K562 (cell line): ENCODE data around the gene HSD17B1. TPM values are rescaled to one million over a fixed set of nuclear protein-coding genes. Genes with fewer than 3 reads are reported as not detected.

Experiments used
- ATF1 ChIP-seq, 2 experiments: fragments of 450-650 bp in 1 of 2; IDR thresholded peaks; 2 replicates each; pipeline ENCODE4 v1.6.1; 2016; ENCODE audit warnings: missing compliant biosample characterization in 1 of 2, missing genetic modification characterization in 1 of 2
- EP400 ChIP-seq: fragments of 450-650 bp; IDR thresholded peaks from 2 replicates; pipeline ENCODE4 v1.6.1; 2017; ENCODE audit warnings: antibody characterized with exemption, mild to moderate bottlenecking, moderate library complexity
- ESRRB ChIP-seq: fragments of 250-450 bp; sonication (Bioruptor Pico); IDR thresholded peaks from 2 replicates; pipeline ENCODE4 v1.5.0; 2020; ENCODE audit warnings: mild to moderate bottlenecking, moderate library complexity, borderline replicate concordance
- ETS1 ChIP-seq: conservative IDR thresholded peaks from 2 replicates; pipeline ENCODE4 v1.6.1; 2011; ENCODE audit warnings: low read depth, mild to moderate bottlenecking, low read length; ENCODE audit not compliant: control insufficient read depth
- HLTF ChIP-seq: fragments of 450-650 bp; IDR thresholded peaks from 2 replicates; pipeline ENCODE4 v1.6.1; 2016
- HOXB6 ChIP-seq: fragments of 250-450 bp; sonication (Bioruptor Pico); IDR thresholded peaks from 2 replicates; pipeline ENCODE4 v1.5.1; 2022; ENCODE audit warnings: mild to moderate bottlenecking, borderline replicate concordance
- KAT7 ChIP-seq: sonication (generic); formaldehyde crosslinking; IDR thresholded peaks from 2 replicates; pipeline ENCODE4 v1.8.0; 2022; ENCODE audit warnings: missing genetic modification reagents, mild to moderate bottlenecking, borderline replicate concordance
- NEUROD1 ChIP-seq: fragments of 150-350 bp; IDR thresholded peaks from 2 replicates; pipeline ENCODE4 v1.6.1; 2014; ENCODE audit warnings: borderline replicate concordance, low read length, low read depth; ENCODE audit not compliant: partially characterized antibody
- POLR2B ChIP-seq: fragments of 450-650 bp; IDR thresholded peaks from 2 replicates; pipeline ENCODE4 v1.6.1; 2018; ENCODE audit warnings: low read depth; ENCODE audit not compliant: partially characterized antibody
- RBFOX2 ChIP-seq: fragments of 200-400 bp; formaldehyde crosslinking; IDR thresholded peaks from 2 replicates; pipeline ENCODE4 v1.6.1; 2017; ENCODE audit warnings: low read depth, mild to moderate bottlenecking, low read length, moderate library complexity
- SRF ChIP-seq, 2 experiments: fragments of 250-450, 450-650 bp in 1 of 2; sonication (Bioruptor Pico) in 1 of 2; sonication (generic) in 1 of 2; formaldehyde crosslinking; IDR thresholded peaks; 2 replicates each; pipeline versions ENCODE4 v1.5.0 to v1.5.1; 2020 to 2022; ENCODE audit warnings: mild to moderate bottlenecking in 1 of 2, missing genetic modification reagents in 1 of 2
- TEAD4 ChIP-seq, 2 experiments: sonication (generic) in 1 of 2; formaldehyde crosslinking in 1 of 2; IDR thresholded peaks; 2 replicates each; pipeline versions ENCODE4 v1.6.1 to v1.8.0; 2012 to 2022; ENCODE audit warnings: borderline replicate concordance in 1 of 2, inconsistent platforms in 1 of 2, low read length in 1 of 2, mild to moderate bottlenecking in 1 of 2, missing genetic modification reagents in 1 of 2
- USF2 ChIP-seq: sonication (generic); formaldehyde crosslinking; IDR thresholded peaks from 2 replicates; pipeline ENCODE4 v1.5.0; 2020; ENCODE audit warnings: missing genetic modification reagents
- polyA plus RNA-seq, 8 experiments: library from polyadenylated mRNA; depleted of rRNA in 4 of 8; stranded (reverse) in 5 of 8; unstranded in 3 of 8; fragments of >200 nt; fragmentation: Nextera tagmentation in 2 of 8; fragmentation: Illumina TruSeq in 1 of 8; extraction: Ambion mirVana in 2 of 8; extraction: Trizol in 1 of 8; gene quantifications; 2 replicates each; pipeline versions ENCODE4 v1.2.1 to v1.2.3, GENCODE V29; 2011 to 2014; ENCODE audit warnings: inconsistent platforms in 1 of 8, missing spikeins in 1 of 8
- total RNA-seq, 7 experiments: library from RNA; depleted of rRNA in 6 of 7; stranded (reverse); fragments of >200 nt in 6 of 7; fragmentation: Illumina TruSeq in 2 of 7; extraction: Trizol in 2 of 7; gene quantifications; 2 replicates each; pipeline versions ENCODE4 v1.2.1 to v1.2.3, GENCODE V29; 2011 to 2021; ENCODE audit warnings: low replicate concordance in 1 of 7
- TF ChIP-seq, protein P1 (sequence below), 2 experiments: IDR thresholded peaks; 2 replicates each; pipeline ENCODE4 v1.6.1; 2011; ENCODE audit warnings: borderline replicate concordance in 1 of 2, control low read depth in 1 of 2, low read depth in 1 of 2, low read length in 1 of 2, mild to moderate bottlenecking in 1 of 2, mixed read lengths in 1 of 2, moderate library complexity in 1 of 2; ENCODE audit not compliant: insufficient read depth in 1 of 2, insufficient read length in 1 of 2, poor library complexity in 1 of 2, severe bottlenecking in 1 of 2; ENCODE audit errors: extremely low read depth in 1 of 2
- TF ChIP-seq, protein P2 (sequence below), 2 experiments: fragments of 450-650 bp; conservative IDR thresholded peaks; 2 replicates each; pipeline ENCODE4 v1.6.1; 2017; ENCODE audit warnings: mild to moderate bottlenecking in 2 of 2, moderate library complexity in 2 of 2
- TF ChIP-seq, protein P3 (sequence below): IDR thresholded peaks from 2 replicates; pipeline ENCODE4 v1.6.1; 2011; ENCODE audit warnings: borderline replicate concordance, low read depth, mild to moderate bottlenecking, moderate library complexity, low read length; ENCODE audit not compliant: insufficient read depth, poor library complexity, severe bottlenecking

The HSD17B1 gene
- total and polyA plus RNA-seq, 9 of the 15 experiments (the other 6 are each of a cell fraction or from before 2014, with no cell fraction given): 0.55 to 21.1 (median 3.6) TPM

- TF ChIP-seq ETS1 (peak; percentile 64; the same call in 1 of the 2 replicates), RBFOX2 (peak; percentile 96), SRF (CRISPR knock-in tag; IDR thresholded peaks at IDR 0.05) (peak in 1 of 2 experiments; percentile 81; a peak in 2 of 4 replicates), HLTF (no peak), USF2 (CRISPR knock-in tag) (no peak), ESRRB (CRISPR knock-in tag) (peak; percentile 35; the same call in 1 of the 2 replicates), EP400 (peak; percentile 84), HOXB6 (CRISPR knock-in tag) (no peak), NEUROD1 (peak; percentile 80), KAT7 (peak; percentile 75; the same call in 1 of the 2 replicates), TEAD4 (IDR thresholded peaks at IDR 0.05; ENCODE audit: low read length) (peak; percentile 16; the same call in 1 of the 2 replicates), TEAD4 (CRISPR knock-in tag; IDR thresholded peaks at IDR 0.05; ENCODE audit: borderline replicate concordance) (no peak), POLR2B (peak; percentile 86), ATF1 (CRISPR knock-in tag; IDR thresholded peaks at IDR 0.05) (no peak), ATF1 (tag; IDR thresholded peaks at IDR 0.05) (peak; percentile 65)
- TF ChIP-seq, protein P1, sequence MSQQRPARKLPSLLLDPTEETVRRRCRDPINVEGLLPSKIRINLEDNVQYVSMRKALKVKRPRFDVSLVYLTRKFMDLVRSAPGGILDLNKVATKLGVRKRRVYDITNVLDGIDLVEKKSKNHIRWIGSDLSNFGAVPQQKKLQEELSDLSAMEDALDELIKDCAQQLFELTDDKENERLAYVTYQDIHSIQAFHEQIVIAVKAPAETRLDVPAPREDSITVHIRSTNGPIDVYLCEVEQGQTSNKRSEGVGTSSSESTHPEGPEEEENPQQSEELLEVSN (IDR thresholded peaks at IDR 0.05; ENCODE audit: borderline replicate concordance in 1 of 2, extremely low read depth in 1 of 2, insufficient read depth in 1 of 2, insufficient read length in 1 of 2, low read depth in 1 of 2, low read length in 1 of 2, poor library complexity in 1 of 2, severe bottlenecking in 1 of 2): peak; percentile 82 to 94
- TF ChIP-seq, protein P2, sequence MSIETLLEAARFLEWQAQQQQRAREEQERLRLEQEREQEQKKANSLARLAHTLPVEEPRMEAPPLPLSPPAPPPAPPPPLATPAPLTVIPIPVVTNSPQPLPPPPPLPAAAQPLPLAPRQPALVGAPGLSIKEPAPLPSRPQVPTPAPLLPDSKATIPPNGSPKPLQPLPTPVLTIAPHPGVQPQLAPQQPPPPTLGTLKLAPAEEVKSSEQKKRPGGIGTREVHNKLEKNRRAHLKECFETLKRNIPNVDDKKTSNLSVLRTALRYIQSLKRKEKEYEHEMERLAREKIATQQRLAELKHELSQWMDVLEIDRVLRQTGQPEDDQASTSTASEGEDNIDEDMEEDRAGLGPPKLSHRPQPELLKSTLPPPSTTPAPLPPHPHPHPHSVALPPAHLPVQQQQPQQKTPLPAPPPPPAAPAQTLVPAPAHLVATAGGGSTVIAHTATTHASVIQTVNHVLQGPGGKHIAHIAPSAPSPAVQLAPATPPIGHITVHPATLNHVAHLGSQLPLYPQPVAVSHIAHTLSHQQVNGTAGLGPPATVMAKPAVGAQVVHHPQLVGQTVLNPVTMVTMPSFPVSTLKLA (conservative IDR thresholded peaks at IDR 0.05): peak; percentile 65 to 78; a peak in 3 of 4 replicates
- TF ChIP-seq, protein P3, sequence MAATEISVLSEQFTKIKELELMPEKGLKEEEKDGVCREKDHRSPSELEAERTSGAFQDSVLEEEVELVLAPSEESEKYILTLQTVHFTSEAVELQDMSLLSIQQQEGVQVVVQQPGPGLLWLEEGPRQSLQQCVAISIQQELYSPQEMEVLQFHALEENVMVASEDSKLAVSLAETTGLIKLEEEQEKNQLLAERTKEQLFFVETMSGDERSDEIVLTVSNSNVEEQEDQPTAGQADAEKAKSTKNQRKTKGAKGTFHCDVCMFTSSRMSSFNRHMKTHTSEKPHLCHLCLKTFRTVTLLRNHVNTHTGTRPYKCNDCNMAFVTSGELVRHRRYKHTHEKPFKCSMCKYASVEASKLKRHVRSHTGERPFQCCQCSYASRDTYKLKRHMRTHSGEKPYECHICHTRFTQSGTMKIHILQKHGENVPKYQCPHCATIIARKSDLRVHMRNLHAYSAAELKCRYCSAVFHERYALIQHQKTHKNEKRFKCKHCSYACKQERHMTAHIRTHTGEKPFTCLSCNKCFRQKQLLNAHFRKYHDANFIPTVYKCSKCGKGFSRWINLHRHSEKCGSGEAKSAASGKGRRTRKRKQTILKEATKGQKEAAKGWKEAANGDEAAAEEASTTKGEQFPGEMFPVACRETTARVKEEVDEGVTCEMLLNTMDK: peak; percentile 63
Observed at GRCh38 chr17:42577532-42578281, 25.0 kb downstream of the HSD17B1 start, which contains the start of gene PSMC3IP (continued).
